Smooth muscle cell (in vitro differentiated cells): ENCODE data around the gene DGKB. TPM values are rescaled to one million over a fixed set of nuclear protein-coding genes. Genes with fewer than 3 reads are reported as not detected.

Experiments used
- DNase-seq: peaks from one replicate; lab custom pipeline; 2025; ENCODE audit not compliant: unreplicated experiment; lab: John Stamatoyannopoulos, UW
- H2AFZ ChIP-seq: fragments of 200-600 bp; sonication (generic); 2 replicates; pipeline ENCODE4 v1.6.0; 2016; ENCODE audit warnings: antibody characterized with exemption, low read depth, mild to moderate bottlenecking
- H3F3A ChIP-seq: fragments of 200-600 bp; sonication (generic); 2 replicates; pipeline ENCODE4 v1.6.0; 2017; ENCODE audit warnings: antibody characterized with exemption, low read depth
- H3K27ac ChIP-seq: fragments of 200-600 bp; sonication (generic); 2 replicates; pipeline ENCODE4 v1.5.1; 2016; ENCODE audit warnings: low read depth, mild to moderate bottlenecking
- H3K27me3 ChIP-seq: fragments of 200-600 bp; sonication (generic); 2 replicates; pipeline ENCODE4 v1.6.1; 2016; ENCODE audit warnings: low read depth, mild to moderate bottlenecking
- H3K36me3 ChIP-seq: fragments of 200-600 bp; sonication (generic); 2 replicates; pipeline ENCODE4 v1.5.1; 2016; ENCODE audit warnings: low read depth
- H3K4me1 ChIP-seq: fragments of 200-600 bp; sonication (generic); 2 replicates; pipeline ENCODE4 v1.5.1; 2016; ENCODE audit warnings: low read depth
- H3K4me2 ChIP-seq: fragments of 200-600 bp; sonication (generic); 2 replicates; pipeline ENCODE4 v1.6.0; 2016; ENCODE audit warnings: mild to moderate bottlenecking
- H3K4me3 ChIP-seq: fragments of 200-600 bp; sonication (generic); 2 replicates; pipeline ENCODE4 v1.5.1; 2016; ENCODE audit warnings: mild to moderate bottlenecking
- H3K79me2 ChIP-seq: fragments of 200-600 bp; sonication (generic); 2 replicates; pipeline ENCODE4 v1.6.0; 2016; ENCODE audit warnings: low read depth, mild to moderate bottlenecking
- H3K9ac ChIP-seq: fragments of 200-600 bp; sonication (generic); 2 replicates; pipeline ENCODE4 v1.6.0; 2016; ENCODE audit warnings: low read depth
- H3K9me3 ChIP-seq: fragments of 200-600 bp; sonication (generic); replicated peaks from 2 replicates; pipeline ENCODE4 v1.5.1; 2016; ENCODE audit warnings: low read depth
- H4K20me1 ChIP-seq: fragments of 200-600 bp; sonication (generic); 2 replicates; pipeline ENCODE4 v1.6.0; 2016; ENCODE audit warnings: low read depth
- WGBS: methylation state at CpG from one replicate; pipeline ENCODE4 v1.1.7; 2016; ENCODE audit warnings: low lambda C conversion rate; 5-methylcytosine and 5-hydroxymethylcytosine counted together
- polyA plus RNA-seq: library from polyadenylated mRNA; unstranded; fragments of >200 nt; fragmentation: Nextera tagmentation; extraction: Ambion mirVana; gene quantifications from 2 replicates; pipeline ENCODE4 v1.2.1, GENCODE V29; 2016
- total RNA-seq: library from RNA; depleted of rRNA; stranded (reverse); fragments of >200 nt; gene quantifications from 2 replicates; pipeline ENCODE4 v1.2.3, GENCODE V29; 2014
- TF ChIP-seq, protein P1 (sequence below): fragments of 200-600 bp; sonication (generic); IDR thresholded peaks from 2 replicates; pipeline ENCODE4 v1.5.1; 2017; ENCODE audit warnings: borderline replicate concordance, mild to moderate bottlenecking, antibody characterized with exemption; ENCODE audit not compliant: insufficient read depth, poor library complexity, severe bottlenecking

The DGKB gene
- total and polyA plus RNA-seq, 2 experiments from 2014 or later = not detected

DNA sequence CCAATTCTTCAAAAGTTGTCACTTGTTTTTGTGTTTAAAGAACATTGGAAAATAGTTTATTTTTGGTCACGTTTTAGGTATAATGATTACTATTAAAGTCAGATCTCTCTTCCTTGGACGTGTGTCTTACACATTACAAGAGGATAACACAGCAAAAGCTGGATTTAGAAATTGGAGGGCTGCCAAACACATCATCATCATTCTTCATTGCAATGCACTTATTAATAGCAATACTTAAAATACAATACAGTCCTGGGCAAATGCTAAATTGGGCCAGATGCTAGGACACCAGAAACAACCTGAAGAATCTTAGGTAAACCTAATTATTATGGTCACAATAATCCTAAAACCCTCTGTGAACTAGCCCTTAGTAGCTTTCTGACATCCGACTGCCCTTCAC is 303.6 kb downstream of the DGKB start:
- Histone ChIP-seq H3K79me2 (no peaks in the 10 kb centered on the region), H3K9ac (no peak overlapping the region), H3K27me3 (no peaks in the 10 kb centered on the region), H3K27ac (no peak overlapping the region), H3K4me1 (no peaks in the 10 kb centered on the region), H3K36me3 (no peaks in the 10 kb centered on the region), H2AFZ (no peak overlapping the region), H3K4me2 (no peak overlapping the region), H3K4me3 (no peak overlapping the region), H4K20me1 (no peaks in the 10 kb centered on the region), H3K9me3 (no peaks in the 10 kb centered on the region), H3F3A (no peaks in the 10 kb centered on the region)
- TF ChIP-seq, protein P1, sequence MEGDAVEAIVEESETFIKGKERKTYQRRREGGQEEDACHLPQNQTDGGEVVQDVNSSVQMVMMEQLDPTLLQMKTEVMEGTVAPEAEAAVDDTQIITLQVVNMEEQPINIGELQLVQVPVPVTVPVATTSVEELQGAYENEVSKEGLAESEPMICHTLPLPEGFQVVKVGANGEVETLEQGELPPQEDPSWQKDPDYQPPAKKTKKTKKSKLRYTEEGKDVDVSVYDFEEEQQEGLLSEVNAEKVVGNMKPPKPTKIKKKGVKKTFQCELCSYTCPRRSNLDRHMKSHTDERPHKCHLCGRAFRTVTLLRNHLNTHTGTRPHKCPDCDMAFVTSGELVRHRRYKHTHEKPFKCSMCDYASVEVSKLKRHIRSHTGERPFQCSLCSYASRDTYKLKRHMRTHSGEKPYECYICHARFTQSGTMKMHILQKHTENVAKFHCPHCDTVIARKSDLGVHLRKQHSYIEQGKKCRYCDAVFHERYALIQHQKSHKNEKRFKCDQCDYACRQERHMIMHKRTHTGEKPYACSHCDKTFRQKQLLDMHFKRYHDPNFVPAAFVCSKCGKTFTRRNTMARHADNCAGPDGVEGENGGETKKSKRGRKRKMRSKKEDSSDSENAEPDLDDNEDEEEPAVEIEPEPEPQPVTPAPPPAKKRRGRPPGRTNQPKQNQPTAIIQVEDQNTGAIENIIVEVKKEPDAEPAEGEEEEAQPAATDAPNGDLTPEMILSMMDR = no peak
- 68% methylated on average over 3 of the region's 3 CpGs for WGBS
- no peak for DNase-seq

GRCh38 chr7:14596421-14596820 is 306.1 kb downstream of the DGKB start:
- H3F3A ChIP-seq = no peaks in the 10 kb centered on the region
- H3K9ac ChIP-seq = no peak overlapping the region
- no peak overlapping the region for H3K4me2 ChIP-seq
- H3K79me2 ChIP-seq = no peaks in the 10 kb centered on the region
- no peak overlapping the region for H3K27ac ChIP-seq
- TF ChIP-seq, protein P1 = no peak
- H3K9me3 ChIP-seq = no peaks in the 10 kb centered on the region
- no peaks in the 10 kb centered on the region for H3K27me3 ChIP-seq
- no peaks in the 10 kb centered on the region for H3K4me1 ChIP-seq
- no peak overlapping the region for H2AFZ ChIP-seq
- H3K4me3 ChIP-seq = no peak overlapping the region
- no peaks in the 10 kb centered on the region for H4K20me1 ChIP-seq
- H3K36me3 ChIP-seq = no peaks in the 10 kb centered on the region
- DNase-seq = no peak

- Histone ChIP-seq H3K27me3 (no peaks in the 10 kb centered on the region), H4K20me1 (no peaks in the 10 kb centered on the region), H3K9ac (no peak overlapping the region), H3F3A (no peaks in the 10 kb centered on the region), H3K4me2 (no peak overlapping the region), H3K36me3 (no peaks in the 10 kb centered on the region), H3K79me2 (no peaks in the 10 kb centered on the region), H3K4me1 (no peaks in the 10 kb centered on the region), H3K27ac (no peak overlapping the region), H3K4me3 (no peak overlapping the region), H3K9me3 (no peaks in the 10 kb centered on the region), H2AFZ (no peak overlapping the region)
- TF ChIP-seq, protein P1 = no peak
- WGBS = 90% methylated on average over 3 of the region's 3 CpGs
- no peak for DNase-seq
Observed at GRCh38 chr7:14590206-14590605, 312.3 kb downstream of the DGKB start.

DNA sequence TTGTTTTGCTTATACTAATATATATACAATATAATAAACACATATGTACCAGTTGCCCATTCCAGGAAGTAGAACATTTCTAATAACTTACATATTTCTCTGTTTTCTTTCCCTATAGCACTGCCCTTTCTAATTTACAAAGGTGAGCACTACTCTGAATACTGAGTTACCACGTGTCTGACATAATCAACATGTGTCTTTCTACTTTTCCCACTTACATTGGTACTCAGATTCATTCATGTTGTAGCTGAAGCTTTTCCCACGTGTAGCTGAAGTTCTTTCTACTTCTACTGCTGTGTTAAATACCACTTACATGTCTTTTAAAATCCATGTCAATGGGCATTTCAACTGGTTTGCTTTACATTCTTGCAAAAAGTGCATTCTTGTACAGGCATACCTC is 317.3 kb downstream of the DGKB start:
- Histone ChIP-seq H4K20me1 (no peaks in the 10 kb centered on the region), H3K4me1 (no peaks in the 10 kb centered on the region), H3F3A (no peaks in the 10 kb centered on the region), H3K36me3 (no peaks in the 10 kb centered on the region), H3K9me3 (no peaks in the 10 kb centered on the region), H3K27ac (no peak overlapping the region), H2AFZ (no peak overlapping the region), H3K4me3 (no peak overlapping the region), H3K27me3 (no peaks in the 10 kb centered on the region), H3K9ac (no peak overlapping the region), H3K79me2 (no peaks in the 10 kb centered on the region), H3K4me2 (no peak overlapping the region)
- WGBS = 77% methylated on average over 2 of the region's 2 CpGs
- TF ChIP-seq, protein P1 = no peak
- no peak for DNase-seq
